DMS53 treated with DMSO at 0.1 percent for 48 hours (cell line): ENCODE measurements around the gene NPIPA8.
"Not testable (repeated sequence)": the region's sequence is repeated elsewhere in the genome, so short reads cannot be mapped to it uniquely, and the experiment has no call there.

Source experiments
- DNase-seq: peaks from one replicate; lab custom pipeline; 2025; ENCODE audit not compliant: unreplicated experiment; lab: John Stamatoyannopoulos, UW

Gene NPIPA8

GRCh38 chr16:18280319-18280718 lies 56.2 kb downstream of the NPIPA8 start:
- not testable (repeated sequence) for DNase-seq

GRCh38 chr16:18276756-18277155 lies 59.8 kb downstream of the NPIPA8 start:
- not testable (repeated sequence) for DNase-seq

GRCh38 chr16:18270171-18270570 lies 66.4 kb downstream of the NPIPA8 start:
- DNase-seq, result not testable (repeated sequence)
